SIG-M5 treated with dmso at 0.1 percent for 504 hours (cell line): Measurements from ENCODE around the gene PPP2R5C.

Source experiments
- DNase-seq: peaks from one replicate; lab custom pipeline; 2025; ENCODE audit not compliant: unreplicated experiment; lab: John Stamatoyannopoulos, UW

Gene PPP2R5C

GRCh38 chr14:101839236-101839635 lies 77.7 kb downstream of the PPP2R5C start:
- no peak for DNase-seq

- DNase-seq, result no peak
These were observed 78.2 kb downstream of the PPP2R5C start for GRCh38 chr14:101839661-101840060.

- no peak for DNase-seq
These were observed 79.3 kb downstream of the PPP2R5C start for GRCh38 chr14:101840649-101841369.

- no peak for DNase-seq
These were observed 81.5 kb downstream of the PPP2R5C start for GRCh38 chr14:101843038-101843437.

- peak; percentile 94 for DNase-seq
These were observed 82.2 kb downstream of the PPP2R5C start for GRCh38 chr14:101843665-101844064.

GRCh38 chr14:101844219-101844618 lies 82.7 kb downstream of the PPP2R5C start:
- no peak for DNase-seq

- DNase-seq, result no peak
These were observed 83.2 kb downstream of the PPP2R5C start for GRCh38 chr14:101844751-101845150.

- DNase-seq, result no peak
These were observed 84.0 kb downstream of the PPP2R5C start for GRCh38 chr14:101845496-101845895.

GRCh38 chr14:101845896-101846295 lies 84.4 kb downstream of the PPP2R5C start:
- DNase-seq, result no peak

- no peak for DNase-seq
These were observed 87.6 kb downstream of the PPP2R5C start for GRCh38 chr14:101849125-101849524.

GRCh38 chr14:101849640-101850039 lies 88.1 kb downstream of the PPP2R5C start:
- no peak for DNase-seq

- DNase-seq, result no peak
These were observed 89.7 kb downstream of the PPP2R5C start for GRCh38 chr14:101851183-101851582.

- DNase-seq, result peak; percentile 82
These were observed 90.4 kb downstream of the PPP2R5C start for GRCh38 chr14:101851736-101852405.

- no peak for DNase-seq
These were observed 91.3 kb downstream of the PPP2R5C start for GRCh38 chr14:101852785-101853184.

GRCh38 chr14:101853455-101854018 lies 92.0 kb downstream of the PPP2R5C start:
- DNase-seq, result no peak

GRCh38 chr14:101854366-101854765 lies 92.9 kb downstream of the PPP2R5C start:
- DNase-seq, result peak; percentile 29

GRCh38 chr14:101855958-101856357 lies 94.4 kb downstream of the PPP2R5C start:
- no peak for DNase-seq

- no peak for DNase-seq
These were observed 95.0 kb downstream of the PPP2R5C start for GRCh38 chr14:101856536-101856935.

- no peak for DNase-seq
These were observed 95.7 kb downstream of the PPP2R5C start for GRCh38 chr14:101857226-101857625.

GRCh38 chr14:101858791-101859537 lies 97.5 kb downstream of the PPP2R5C start:
- no peak for DNase-seq

GRCh38 chr14:101859538-101859902 lies 98.0 kb downstream of the PPP2R5C start:
- DNase-seq, result no peak

GRCh38 chr14:101859958-101860357 lies 98.4 kb downstream of the PPP2R5C start:
- no peak for DNase-seq
